GM11168 (cell line): Measurements from ENCODE around the gene BRINP2.

Experiments used
- in situ Hi-C: fragments of 300-500 bp; cut with MboI; formaldehyde crosslinking; loops from one replicate; pipeline ENCODE4 v1.12.0; 2022; ENCODE audit warnings: low sequenced_read_pairs; ENCODE audit not compliant: unreplicated experiment

The BRINP2 gene

DNA sequence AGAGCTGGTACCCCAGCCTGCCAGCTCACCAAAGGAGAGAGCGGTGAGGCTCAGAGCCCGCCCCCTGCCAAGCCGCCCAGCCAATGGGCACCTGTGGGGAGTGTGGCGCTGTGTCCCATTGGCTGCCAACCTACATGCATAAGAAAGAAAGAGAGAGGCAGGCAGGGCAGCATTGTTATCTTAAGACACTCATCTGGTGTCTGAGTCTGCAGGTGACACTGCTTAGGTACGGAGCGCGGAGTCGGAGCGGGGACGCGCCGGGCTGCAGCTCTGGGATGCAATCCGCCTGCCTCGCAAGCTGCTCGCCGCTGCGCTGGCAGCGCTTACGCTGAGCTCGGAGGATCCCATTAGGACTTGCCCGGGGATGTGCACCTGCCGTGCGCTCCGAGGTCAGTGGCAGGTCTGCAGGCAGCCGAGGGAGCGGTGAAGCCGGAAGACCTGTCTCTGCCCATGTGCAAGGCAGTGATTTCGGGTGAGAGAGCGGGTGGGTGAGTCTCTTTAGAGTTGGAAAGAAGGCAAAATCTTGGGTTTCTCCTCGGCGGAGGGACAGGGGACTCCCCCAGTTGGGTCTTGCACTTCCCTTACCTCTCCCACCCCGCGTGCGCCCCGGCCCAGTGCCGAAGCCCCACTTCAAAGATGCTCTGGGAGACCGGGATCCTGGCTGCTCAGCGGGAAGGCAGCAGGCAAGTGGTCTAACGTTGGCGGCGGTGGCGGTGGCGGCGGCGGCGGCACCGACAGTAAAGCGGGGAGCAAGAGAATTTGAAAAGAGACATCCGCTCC lies at the start of gene BRINP2:
BRINP2 (plus strand) TSS at position 203 of the 780 bp plus-strand sequence. CDS start 58,919 bp downstream, outside the sequence.
- in situ Hi-C loops, result no loop called here

DNA sequence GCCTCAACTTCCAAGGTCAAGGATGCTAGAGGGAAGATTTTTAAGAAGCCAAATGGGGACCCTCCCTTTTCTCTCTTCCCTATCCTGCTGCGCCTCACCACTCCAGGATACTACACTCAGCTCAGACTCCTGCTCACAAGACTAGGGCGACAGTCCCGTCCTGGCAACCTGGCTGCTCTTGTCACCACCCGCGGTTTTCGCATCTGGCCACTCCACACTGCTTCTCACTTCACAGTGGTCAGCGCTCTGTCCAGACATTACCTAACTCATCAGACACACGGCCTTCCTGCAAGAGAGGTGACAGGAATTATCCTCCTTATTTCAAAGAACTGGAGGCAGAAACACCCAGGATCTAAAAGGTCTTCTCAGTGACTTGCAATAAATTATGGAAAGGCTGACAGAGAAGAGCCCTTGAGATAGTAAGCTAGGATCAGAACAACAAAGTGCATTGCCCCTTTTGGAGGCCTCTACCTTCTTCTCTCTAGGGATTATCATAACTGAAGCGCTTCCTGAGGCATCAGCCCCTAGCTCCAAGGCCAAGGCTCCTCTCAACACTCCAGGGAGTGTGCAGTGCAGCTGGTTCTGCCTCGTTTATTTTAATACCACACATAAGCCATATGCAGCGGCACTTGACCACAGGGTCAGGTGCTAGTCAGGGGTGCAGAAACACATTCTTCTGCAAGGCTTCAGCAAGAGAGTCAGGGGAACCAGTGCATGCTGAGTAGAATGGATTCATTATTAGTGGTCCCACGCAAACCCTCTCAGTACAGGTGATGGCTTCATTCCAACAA lies 48.1 kb upstream of the BRINP2 start:
- in situ Hi-C loops, result no loop called here

- in situ Hi-C loops, result no loop called here
These were observed 46.0 kb upstream of the BRINP2 start for GRCh38 chr1:177124577-177125278.

DNA sequence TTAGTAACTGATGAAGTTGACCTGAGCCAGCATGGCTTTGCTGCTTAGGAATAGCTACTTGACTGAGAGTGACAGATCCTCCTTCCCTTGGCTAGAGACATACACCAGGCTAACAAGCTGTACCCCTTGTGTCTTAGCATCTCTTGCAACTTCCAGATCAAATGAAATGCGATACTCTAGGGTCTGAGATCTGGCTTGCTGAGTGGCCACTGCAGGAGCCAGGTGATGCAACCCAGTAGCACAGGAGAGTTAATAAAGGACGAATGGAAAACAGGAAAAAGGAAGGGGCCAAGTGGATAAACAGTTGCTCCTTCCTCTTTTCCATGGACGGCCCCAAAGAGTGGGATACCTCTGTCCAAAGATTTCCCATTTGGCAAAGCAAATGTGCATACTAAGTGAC lies 44.5 kb upstream of the BRINP2 start:
- in situ Hi-C loops, result no loop called here

DNA sequence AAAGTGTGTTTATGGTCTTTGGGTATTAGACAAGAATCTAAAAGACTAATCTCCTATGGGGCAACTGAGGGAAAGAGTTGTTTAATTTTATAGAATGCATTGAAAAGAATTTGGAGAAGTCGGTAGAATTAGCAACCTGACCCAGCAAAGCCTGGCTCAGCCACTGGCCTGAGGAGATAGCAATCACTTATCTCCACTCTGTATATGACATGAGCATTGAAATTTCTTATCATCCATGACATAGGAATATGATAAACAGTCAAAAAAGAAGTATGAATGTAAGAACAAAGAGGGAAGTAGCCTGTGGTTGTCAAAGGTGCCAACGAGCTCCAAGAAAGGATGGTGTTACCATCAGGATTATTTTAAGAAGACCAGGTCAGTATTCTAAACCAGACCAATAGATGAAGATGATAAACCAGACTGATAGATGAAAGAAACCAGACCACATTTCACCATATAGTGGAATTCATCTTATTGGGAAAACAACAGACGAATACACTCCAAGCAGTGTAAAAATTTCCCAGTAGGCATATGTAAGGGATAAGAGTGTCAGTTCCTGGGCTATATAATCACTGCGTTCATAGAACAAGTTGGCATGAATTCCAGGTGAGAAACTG lies 42.0 kb upstream of the BRINP2 start:
- in situ Hi-C loops, result no loop called here

DNA sequence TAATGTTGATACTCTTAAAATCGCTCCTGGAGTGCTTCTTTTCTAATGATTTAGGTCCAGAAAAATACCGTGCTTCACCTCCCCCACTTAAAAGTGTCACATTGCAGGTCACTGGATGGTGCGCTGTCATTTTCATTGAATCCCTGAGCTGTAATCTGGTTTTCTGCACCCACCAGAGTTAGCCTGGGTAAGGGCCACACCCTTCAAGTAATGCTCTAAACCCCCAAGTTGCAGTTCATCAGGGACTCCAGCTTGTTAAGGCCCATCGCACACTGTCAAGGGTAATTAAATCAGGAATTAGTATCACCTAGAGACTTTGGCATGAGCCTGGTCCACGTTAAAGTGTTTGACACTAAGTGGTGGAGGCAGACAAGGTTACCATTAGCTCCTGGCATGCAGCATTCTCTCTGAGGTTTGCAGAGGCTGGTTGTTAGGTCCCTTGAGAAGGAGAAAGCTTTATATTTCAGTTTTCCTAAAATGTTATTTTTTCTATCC lies 40.3 kb upstream of the BRINP2 start:
- in situ Hi-C loops, result no loop called here

GRCh38 chr1:177131723-177132122 lies 39.0 kb upstream of the BRINP2 start:
- in situ Hi-C loops, result no loop called here

DNA sequence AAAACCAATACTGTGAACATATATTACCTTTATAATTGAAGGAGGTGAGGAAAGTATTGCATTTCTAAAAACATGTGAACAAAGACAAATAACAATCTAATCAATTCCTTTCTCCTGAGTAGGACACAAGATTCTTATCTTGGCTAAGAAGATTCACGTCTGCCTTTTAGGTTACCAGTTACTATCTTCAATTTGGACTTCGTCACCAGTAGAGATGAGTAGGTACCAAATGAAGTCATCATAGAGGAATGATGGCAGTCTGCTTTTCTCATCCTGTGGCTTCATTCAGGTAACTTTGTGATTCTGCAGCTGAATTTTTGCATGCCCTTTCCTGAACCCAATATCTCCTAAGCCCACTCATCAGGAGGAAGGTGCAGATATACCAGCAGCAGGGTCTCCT lies 38.6 kb upstream of the BRINP2 start:
- in situ Hi-C loops, result no loop called here

- in situ Hi-C loops, result no loop called here
These were observed 36.7 kb upstream of the BRINP2 start for GRCh38 chr1:177133977-177134538.

GRCh38 chr1:177135250-177135649 lies 35.5 kb upstream of the BRINP2 start:
- in situ Hi-C loops, result no loop called here

DNA sequence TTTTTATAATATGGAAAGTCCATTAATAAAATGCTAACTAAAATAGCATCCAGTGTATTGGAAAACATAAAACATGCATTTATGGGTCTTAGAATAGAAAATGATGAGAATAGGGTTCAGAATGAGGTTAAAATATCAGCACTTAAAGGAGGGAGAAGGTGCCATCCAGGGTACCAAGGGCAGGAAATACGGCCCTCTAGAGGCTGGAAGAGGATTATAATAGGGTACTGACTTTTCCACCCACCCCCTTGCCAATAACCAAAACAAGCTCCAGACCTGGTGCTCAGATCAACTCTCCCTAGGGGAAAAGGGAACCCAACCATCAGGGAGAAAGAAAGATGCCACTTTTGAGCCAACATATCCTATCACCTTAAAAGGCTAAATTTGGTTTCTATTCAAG lies 32.9 kb upstream of the BRINP2 start:
- in situ Hi-C loops, result no loop called here

- in situ Hi-C loops, result no loop called here
These were observed 32.4 kb upstream of the BRINP2 start for GRCh38 chr1:177138347-177138746.

DNA sequence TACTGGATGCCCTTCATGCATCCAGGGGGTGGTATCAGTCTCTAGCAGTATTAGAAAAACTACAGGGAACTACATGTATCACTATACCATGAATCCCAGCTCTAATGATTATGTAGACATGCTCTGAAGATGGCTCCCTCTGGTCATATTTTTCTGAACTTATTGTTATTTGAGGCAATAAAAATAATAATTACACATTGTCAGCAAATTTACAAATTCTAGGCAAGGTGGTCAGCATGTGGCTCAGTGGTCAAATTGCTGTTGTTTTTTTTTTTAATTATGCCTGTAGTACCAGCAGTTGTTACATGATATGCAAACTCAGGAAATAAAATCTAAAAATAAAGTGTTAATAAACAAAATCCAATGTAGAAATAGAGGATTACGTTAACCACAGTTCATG lies 28.7 kb upstream of the BRINP2 start:
- in situ Hi-C loops, result no loop called here

DNA sequence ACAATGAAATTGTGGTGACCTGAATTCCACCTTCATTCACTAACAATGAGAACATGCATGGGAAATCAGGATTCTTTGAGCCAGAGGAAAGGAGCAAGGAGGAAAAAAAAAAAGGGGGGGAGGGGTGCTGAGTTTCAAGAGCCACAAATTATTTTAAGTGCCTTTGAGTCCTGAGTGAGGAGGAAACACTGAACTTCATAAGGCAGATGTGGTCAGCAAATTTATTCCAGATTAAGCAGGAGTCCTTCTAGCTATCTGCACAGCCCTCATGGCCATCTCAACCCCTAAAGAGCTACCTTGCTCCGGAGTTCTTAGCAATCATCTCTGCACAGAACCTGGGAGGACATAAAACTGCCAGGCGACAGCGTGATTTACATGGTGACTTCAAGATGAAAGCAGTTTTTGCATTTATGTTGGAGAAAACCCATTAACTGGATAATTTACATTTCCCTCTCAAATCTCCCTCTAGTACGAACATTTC lies 27.9 kb upstream of the BRINP2 start:
- in situ Hi-C loops, result no loop called here

DNA sequence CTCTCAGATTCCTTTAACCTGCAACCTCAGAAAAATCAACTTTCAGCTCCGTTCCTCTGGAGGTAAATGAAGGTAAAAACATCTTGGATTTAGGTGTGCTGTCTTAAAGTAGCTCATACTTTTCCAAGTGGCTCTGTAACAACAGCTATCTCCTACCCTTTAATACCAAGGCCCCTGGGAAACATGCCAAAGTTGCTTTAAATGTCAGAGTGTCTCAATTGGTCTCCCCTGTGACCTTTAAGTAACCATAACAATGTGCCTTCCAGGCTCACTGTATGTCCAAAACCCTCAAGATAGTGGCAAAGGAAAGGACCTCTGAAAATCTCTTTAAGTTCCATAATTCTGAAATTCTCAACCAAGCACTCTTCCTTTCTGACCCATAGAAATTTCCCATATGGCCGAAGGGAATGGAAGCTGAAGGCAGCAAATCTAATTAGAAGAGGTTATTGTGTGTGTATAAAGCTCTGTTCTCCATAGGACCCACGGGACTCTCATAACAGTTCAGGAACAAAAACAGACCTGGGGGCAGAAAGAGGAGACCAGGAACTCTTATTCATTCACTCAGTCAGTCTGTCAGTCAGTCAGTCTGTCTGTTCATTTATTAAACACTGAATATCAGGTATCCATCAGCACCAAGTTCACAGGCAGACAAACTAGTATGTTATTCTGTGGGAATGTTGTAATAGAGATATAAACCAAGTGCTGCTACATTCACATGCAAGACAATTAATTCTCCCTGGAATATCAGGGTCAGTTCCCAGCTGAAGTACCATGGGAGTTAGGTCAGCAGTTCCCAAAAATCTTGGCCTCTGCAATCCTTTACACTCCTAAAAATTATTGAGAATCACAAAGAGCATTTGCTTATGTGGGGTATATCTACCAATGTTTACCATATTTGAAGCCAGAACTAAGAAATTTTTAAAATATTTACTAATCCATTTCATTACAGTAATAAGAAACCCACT lies 25.4 kb upstream of the BRINP2 start:
- in situ Hi-C loops, result no loop called here

GRCh38 chr1:177146499-177146898 lies 24.3 kb upstream of the BRINP2 start:
- in situ Hi-C loops, result no loop called here

DNA sequence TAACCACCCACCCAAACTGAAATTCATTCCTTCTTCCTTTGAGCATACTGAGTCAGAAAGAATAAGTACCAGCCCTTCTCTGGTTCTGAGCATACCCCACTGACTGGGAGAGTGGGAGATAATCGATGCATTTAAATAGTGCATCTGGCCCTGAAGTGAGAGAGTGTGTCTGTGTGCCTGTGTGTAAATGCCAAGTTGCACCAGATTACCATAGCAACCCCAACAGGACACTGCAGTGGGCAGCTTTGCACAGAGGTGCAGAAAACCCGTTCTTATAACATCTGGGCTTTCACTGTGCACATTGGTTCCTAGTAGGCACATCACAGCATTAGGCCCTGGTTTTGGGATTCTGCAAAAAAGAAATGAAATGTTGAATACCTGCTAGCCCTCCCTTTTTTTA lies 8.5 kb upstream of the BRINP2 start:
- in situ Hi-C loops, result no loop called here

DNA sequence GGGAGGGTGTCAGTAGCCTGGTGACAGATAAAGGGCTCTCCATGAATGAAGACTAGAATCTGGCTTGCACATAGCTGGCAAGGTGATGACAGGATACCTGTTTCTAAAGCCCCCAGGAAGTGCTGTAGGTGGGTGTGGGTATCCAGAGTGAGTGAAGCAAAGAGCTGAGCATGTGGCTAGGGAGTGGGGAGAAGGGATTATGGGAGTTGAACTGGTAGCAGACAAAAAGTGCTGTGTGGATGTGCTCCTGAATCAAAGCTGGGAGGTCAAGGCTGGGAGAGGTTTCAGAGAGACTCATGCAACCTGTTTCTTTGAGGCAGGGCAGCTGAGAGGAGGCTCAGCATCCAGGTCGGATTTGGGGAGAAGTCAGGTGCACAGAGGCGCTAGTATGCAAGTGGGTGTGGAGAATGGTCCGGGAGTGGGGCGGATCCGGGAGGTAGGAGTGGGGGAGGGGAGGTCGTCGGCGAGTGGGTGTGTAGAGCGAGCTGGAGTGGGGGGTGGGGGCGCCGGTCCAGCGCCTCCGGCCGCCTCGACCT lies 6.8 kb upstream of the BRINP2 start:
- in situ Hi-C loops, result no loop called here
